ENCODE measurements around the gene ST8SIA1.

- TF ChIP-seq HDAC2 (IDR thresholded peaks at IDR 0.05; ENCODE audit: borderline replicate concordance in 1 of 2, low read depth in 2 of 2, low read length in 2 of 2): no peak
- no peak for TF ChIP-seq POLR2A (IDR thresholded peaks at IDR 0.05; ENCODE audit: control extremely low read depth in 1 of 2, low read depth in 2 of 2, low read length in 2 of 2)
- TF ChIP-seq NRF1 (IDR thresholded peaks at IDR 0.05; ENCODE audit: low read depth, low read length): no peak
- TF ChIP-seq EZH2 (IDR thresholded peaks at IDR 0.05; ENCODE audit: low read depth, low read length, severe bottlenecking): no peak
- no peak for TF ChIP-seq CTCF (IDR thresholded peaks at IDR 0.05; ENCODE audit: control extremely low read depth in 1 of 3, insufficient read depth in 1 of 3, low read depth in 1 of 3, low read length in 3 of 3)
- no peak for TF ChIP-seq TAF1 (IDR thresholded peaks at IDR 0.05; ENCODE audit: low read depth, low read length)
- TF ChIP-seq TEAD4 (IDR thresholded peaks at IDR 0.05; ENCODE audit: low read depth, low read length): no peak
- TF ChIP-seq POLR2AphosphoS5 (IDR thresholded peaks at IDR 0.05; ENCODE audit: low read depth, low read length): no peak
- TF ChIP-seq CHD2 (IDR thresholded peaks at IDR 0.05; ENCODE audit: low read length): no peak
- TF ChIP-seq RAD21 (IDR thresholded peaks at IDR 0.05 in 1 of 2, conservative IDR thresholded peaks at IDR 0.05 in 1 of 2; ENCODE audit: low read depth in 2 of 2, low read length in 2 of 2): no peak
- no peak for TF ChIP-seq MAX (IDR thresholded peaks at IDR 0.05)
- TF ChIP-seq POU5F1 (IDR thresholded peaks at IDR 0.05; ENCODE audit: low read depth, low read length): no peak
- no peak for TF ChIP-seq SP1 (IDR thresholded peaks at IDR 0.05; ENCODE audit: low read depth, low read length)
These were observed 12.9 kb downstream of the ST8SIA1 start for GRCh38 chr12:22321638-22322037.
